Measurements from ENCODE around the gene FHIT. TPM values are rescaled to one million over a fixed set of nuclear protein-coding genes. Genes with fewer than 3 reads are reported as not detected.

FHIT gene
- 2.7 and 3.4 TPM in 2 replicates for total RNA-seq

GRCh38 chr3:61251174-61251972 is at the start of gene FHIT:
Gene FHIT, minus strand, starts transcription at chr3:61251452.

